Measurements from ENCODE around the gene QSOX2.

QSOX2 gene

DNA sequence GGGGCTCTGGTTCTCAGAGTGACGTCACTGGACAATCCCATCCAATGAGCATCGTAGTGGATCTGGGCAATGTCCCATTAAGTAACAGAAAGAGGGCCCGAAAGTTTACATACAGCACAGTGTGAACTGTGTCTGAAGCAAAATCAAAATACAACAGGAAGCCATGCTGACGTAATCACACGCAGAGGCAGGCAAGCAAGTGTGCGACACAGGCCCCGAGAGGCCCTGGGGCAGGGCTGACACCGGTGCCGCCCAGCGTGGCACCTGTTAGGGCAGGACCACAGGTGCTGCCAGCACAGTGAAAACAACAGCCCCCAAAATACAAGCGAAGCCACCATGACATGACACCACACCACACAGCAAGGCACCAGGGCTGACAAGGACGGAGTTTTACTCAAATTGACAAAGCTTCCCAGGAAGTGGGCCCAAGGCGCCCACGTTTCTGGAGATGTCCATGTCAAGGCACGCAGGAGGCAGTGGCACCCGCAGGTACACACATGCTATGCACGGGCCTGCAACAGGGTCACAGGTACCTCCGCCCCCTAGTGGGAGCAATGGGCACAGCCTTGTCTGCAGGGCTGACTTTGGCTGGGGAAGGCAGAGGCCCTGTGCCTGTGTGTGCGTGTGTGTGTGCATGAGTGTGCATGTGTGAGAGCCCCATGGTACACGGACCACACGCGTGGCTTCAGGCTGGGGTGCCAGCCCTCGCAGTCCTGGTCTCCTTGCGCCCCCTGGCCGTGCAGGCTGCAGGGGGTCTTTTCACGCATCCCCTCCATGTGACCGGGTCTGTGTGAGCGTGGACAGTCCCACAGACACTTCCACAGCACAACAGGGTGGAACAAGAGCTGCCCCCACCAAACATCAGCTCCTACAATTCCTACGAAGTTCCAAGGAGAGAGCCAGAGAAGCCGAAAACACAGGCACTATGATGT is 19.6 kb downstream of the QSOX2 start:
- FAIRE-seq (no peak), DNase-seq (ENCODE audit: insufficient read length, low spot score) (peak; percentile 75)
- TF ChIP-seq POLR2A (IDR thresholded peaks at IDR 0.05; ENCODE audit: low read depth, low read length) = no peak

- no peak for FAIRE-seq
- no peak for TF ChIP-seq POLR2A (IDR thresholded peaks at IDR 0.05; ENCODE audit: low read depth, low read length)
- DNase-seq (ENCODE audit: insufficient read length, low spot score) = no peak
Measured at GRCh38 chr9:136225366-136225747, 20.3 kb downstream of the QSOX2 start.

DNA sequence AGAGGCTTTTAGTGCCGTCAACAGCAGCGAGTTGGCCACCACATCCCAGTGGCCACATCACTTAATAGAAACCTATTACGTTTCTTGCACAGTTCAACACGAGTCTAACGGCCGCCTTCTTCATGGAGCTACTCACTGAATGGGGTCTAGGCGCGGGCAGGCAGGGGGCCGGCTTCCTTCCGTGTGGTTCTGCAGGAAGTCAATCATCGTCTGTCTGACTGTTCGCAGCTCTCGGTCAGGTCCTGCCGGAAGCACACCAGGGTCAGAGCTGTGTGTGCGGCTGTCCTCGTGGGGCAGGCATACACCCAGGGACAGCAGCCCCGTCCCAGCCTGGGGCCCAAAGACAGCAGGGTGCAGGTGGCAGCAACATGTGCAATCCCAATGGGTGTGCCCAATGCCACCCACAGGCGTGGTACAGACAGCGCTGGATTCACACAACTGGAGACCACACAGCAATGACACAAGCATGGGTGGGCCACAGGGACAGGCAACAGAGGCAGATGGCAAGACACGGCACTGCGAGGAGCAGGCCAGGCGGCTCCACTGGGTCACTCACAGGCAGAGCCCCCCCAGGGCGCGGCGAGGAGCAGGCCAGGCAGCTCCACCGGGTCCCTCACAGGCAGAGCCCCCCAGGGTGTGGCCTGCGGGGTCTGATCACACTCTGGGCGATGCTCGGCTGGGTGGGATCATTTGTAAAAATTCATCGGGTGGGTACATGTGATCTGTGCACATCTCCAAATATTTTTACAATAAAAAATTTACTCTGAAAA is 21.6 kb downstream of the QSOX2 start:
- DNase-seq (ENCODE audit: insufficient read length, low spot score) (no peak), FAIRE-seq (no peak)
- no peak for TF ChIP-seq POLR2A (IDR thresholded peaks at IDR 0.05; ENCODE audit: low read depth, low read length)

- FAIRE-seq (no peak), DNase-seq (ENCODE audit: insufficient read length, low spot score) (no peak)
- no peak for TF ChIP-seq POLR2A (IDR thresholded peaks at IDR 0.05; ENCODE audit: low read depth, low read length)
Measured at GRCh38 chr9:136222906-136223285, 22.7 kb downstream of the QSOX2 start.

- FAIRE-seq (no peak), DNase-seq (ENCODE audit: insufficient read length, low spot score) (no peak)
- no peak for TF ChIP-seq POLR2A (IDR thresholded peaks at IDR 0.05; ENCODE audit: low read depth, low read length)
Measured at GRCh38 chr9:136222166-136222905, 23.3 kb downstream of the QSOX2 start.

DNA sequence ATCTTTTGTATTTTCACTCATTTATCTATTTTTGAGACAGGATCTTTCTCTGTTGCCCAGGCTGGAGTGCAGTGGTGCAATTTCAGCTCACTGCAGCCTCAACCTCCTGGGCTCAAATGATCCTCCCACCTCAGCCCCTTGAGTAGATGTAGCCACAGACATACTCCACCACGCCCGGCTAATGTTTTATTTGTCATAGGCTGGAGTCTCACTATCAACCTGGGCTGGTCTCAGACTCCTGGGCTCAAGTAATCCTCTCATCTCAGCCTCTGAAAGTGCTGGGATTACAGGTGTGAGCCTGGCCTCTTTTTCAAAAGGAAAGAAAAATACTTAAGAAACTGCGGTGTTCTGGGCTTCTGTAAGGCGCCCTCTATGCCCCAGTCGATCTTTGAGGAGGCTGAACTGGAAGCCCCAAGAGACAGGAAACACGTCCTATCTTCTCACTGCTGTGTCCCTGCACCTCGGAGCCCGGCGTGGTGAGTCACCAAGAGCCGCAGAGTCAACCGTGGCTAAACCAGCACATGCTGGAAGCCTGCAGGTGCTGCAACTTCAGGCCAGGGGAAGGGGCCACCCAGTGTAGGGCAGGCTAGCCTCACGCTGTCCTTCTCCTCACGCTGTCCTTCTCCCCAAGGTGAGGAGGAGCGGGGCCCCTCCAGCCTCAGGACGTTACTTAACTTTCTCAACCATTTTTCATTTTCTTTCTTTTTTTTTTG is 25.4 kb downstream of the QSOX2 start:
- DNase-seq (ENCODE audit: insufficient read length, low spot score) (peak; percentile 98), FAIRE-seq (peak; percentile 84)
- no peak for TF ChIP-seq POLR2A (IDR thresholded peaks at IDR 0.05; ENCODE audit: low read depth, low read length)

DNA sequence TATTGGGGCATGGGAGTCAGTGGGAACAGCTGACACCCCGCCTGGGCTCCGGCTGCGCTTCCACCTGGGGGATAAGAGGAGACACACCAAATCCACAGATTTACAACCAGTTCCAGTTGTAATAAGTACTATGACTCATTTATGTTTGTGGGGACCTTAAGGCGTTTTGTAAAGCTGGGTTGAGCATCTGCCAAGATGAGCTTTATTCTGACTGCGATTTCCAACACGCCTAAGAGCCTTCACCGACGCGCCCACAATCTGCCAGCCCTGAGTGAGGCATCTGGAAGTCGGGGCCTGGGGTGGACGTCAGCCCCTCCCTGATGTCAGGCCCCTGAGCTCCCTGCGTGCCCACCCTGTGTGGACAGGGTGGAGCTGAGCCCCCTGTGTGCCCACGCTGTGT is 26.3 kb downstream of the QSOX2 start:
- DNase-seq (ENCODE audit: insufficient read length, low spot score) = no peak
- no peak for TF ChIP-seq POLR2A (IDR thresholded peaks at IDR 0.05; ENCODE audit: low read depth, low read length)
- peak; percentile 67 for FAIRE-seq

- DNase-seq (ENCODE audit: insufficient read length, low spot score) = no peak
- FAIRE-seq = no peak
- TF ChIP-seq POLR2A (IDR thresholded peaks at IDR 0.05; ENCODE audit: low read depth, low read length) = no peak
Measured at GRCh38 chr9:136218673-136219072, 26.9 kb downstream of the QSOX2 start.

DNA sequence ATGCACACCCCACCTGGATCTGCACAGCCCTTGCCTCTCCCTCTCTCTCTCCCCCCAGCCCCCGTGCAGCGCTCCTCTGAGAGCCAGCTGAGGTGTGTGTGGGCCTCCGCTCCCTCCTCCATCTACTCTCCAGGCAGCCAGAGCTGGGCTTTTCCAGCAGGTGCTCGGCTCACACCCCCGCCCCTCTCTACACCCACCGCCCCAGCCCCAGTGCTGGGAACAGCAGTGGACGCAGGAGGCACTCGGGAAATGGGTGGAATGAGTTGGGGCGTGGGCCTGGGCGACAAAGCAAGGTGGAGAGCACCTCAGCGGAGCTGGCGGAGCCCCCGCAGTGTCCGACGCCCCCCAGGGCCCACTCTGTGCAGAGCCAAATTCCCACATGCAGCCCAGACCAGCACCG is 27.3 kb downstream of the QSOX2 start:
- TF ChIP-seq POLR2A (IDR thresholded peaks at IDR 0.05; ENCODE audit: low read depth, low read length) = no peak
- no peak for FAIRE-seq

GRCh38 chr9:136216541-136217244 is 28.9 kb downstream of the QSOX2 start:
- DNase-seq (ENCODE audit: insufficient read length, low spot score) (no peak), FAIRE-seq (no peak)
- no peak for TF ChIP-seq POLR2A (IDR thresholded peaks at IDR 0.05; ENCODE audit: low read depth, low read length)

More for the DNA sequence above, 27.3 kb downstream of the QSOX2 start:
- no peak for DNase-seq (ENCODE audit: insufficient read length, low spot score)

- TF ChIP-seq POLR2A (IDR thresholded peaks at IDR 0.05; ENCODE audit: low read depth, low read length) = no peak
- DNase-seq (ENCODE audit: insufficient read length, low spot score) (no peak), FAIRE-seq (no peak)
Measured at GRCh38 chr9:136213733-136214132, 31.9 kb downstream of the QSOX2 start.

DNA sequence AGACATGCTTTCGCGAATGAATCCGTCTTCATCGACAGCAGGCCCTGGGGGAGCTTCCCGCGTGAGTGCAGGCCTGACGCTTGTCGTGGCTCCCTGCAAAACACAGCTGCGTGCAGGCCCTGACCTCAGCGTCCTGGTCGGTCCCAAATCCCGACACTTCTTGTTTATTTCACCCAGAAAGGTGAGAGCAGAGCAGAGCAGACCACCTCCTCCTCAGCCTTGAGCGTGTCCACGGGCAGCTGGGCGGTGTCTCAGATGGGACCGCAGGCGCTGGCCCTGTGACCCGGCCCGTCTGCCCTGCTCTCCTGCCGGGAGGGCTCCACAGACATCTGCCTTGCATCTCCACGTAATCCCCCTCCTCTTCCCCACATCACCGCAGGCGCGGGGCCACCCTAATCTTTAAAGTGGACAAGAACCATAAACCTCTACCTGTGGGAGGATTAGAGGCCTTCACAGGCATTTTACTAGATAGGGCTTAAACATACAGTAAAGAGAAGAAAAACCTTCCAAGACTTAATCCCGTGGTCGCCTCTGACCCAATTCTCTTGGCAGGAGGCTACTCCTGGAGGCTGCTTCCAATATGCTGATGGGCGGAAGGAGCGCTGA is 33.2 kb downstream of the QSOX2 start:
- DNase-seq (ENCODE audit: insufficient read length, low spot score) (no peak), FAIRE-seq (no peak)
- no peak for TF ChIP-seq POLR2A (IDR thresholded peaks at IDR 0.05; ENCODE audit: low read depth, low read length)

Data from H54 (cell line).